HG02588 (cell line): ENCODE measurements around the gene SLC17A2.

Experiments
- ATAC-seq: cut with Tn5 transposase; IDR thresholded peaks from one replicate; pipeline ENCODE4 v1.9.1; 2021; ENCODE audit warnings: mild to moderate bottlenecking, moderate library complexity; ENCODE audit not compliant: unreplicated experiment

The SLC17A2 gene

GRCh38 chr6:25930532-25931410, at the start of gene SLC17A2:
TSS of gene SLC17A2 (minus strand) at chr6:25930691. CDS start at chr6:25925796, 4,895 bp downstream.
- no peak for ATAC-seq

- ATAC-seq: no peak
Measured at GRCh38 chr6:25975923-25976560, 45.6 kb upstream of the SLC17A2 start.

GRCh38 chr6:25973923-25974555, 43.5 kb upstream of the SLC17A2 start:
- no peak for ATAC-seq

GRCh38 chr6:25972902-25973301, 42.4 kb upstream of the SLC17A2 start:
- ATAC-seq: no peak

- ATAC-seq: no peak
Measured at GRCh38 chr6:25972128-25972527, 41.6 kb upstream of the SLC17A2 start.

- ATAC-seq: no peak
Measured at GRCh38 chr6:25971187-25971821, 40.8 kb upstream of the SLC17A2 start.

GRCh38 chr6:25968769-25969168, 38.3 kb upstream of the SLC17A2 start:
- no peak for ATAC-seq

- ATAC-seq: no peak
Measured at GRCh38 chr6:25966711-25967110, 36.2 kb upstream of the SLC17A2 start.

GRCh38 chr6:25965058-25965457, 34.6 kb upstream of the SLC17A2 start:
- no peak for ATAC-seq

GRCh38 chr6:25963426-25964123, 33.1 kb upstream of the SLC17A2 start:
- ATAC-seq: no peak

- ATAC-seq: peak; percentile 84
Measured at GRCh38 chr6:25962149-25963127, 31.9 kb upstream of the SLC17A2 start, which contains the start of gene TRIM38. TSS of gene TRIM38 (plus strand) at chr6:25962802. CDS start at chr6:25966523, 3,721 bp downstream.

GRCh38 chr6:25961619-25962148, 31.2 kb upstream of the SLC17A2 start:
- no peak for ATAC-seq

GRCh38 chr6:25960734-25961133, 30.2 kb upstream of the SLC17A2 start:
- no peak for ATAC-seq

- no peak for ATAC-seq
Measured at GRCh38 chr6:25959890-25960536, 29.5 kb upstream of the SLC17A2 start.

- no peak for ATAC-seq
Measured at GRCh38 chr6:25958700-25959162, 28.2 kb upstream of the SLC17A2 start.

- no peak for ATAC-seq
Measured at GRCh38 chr6:25956226-25956625, 25.7 kb upstream of the SLC17A2 start.

- ATAC-seq: no peak
Measured at GRCh38 chr6:25954756-25955155, 24.3 kb upstream of the SLC17A2 start.

GRCh38 chr6:25953733-25954132, 23.2 kb upstream of the SLC17A2 start:
- ATAC-seq: no peak
